ENCODE measurements around the gene MDFIC.

- no peak for TF ChIP-seq EP300 (IDR thresholded peaks at IDR 0.05; ENCODE audit: borderline replicate concordance in 1 of 2, low read depth in 1 of 2, low read length in 1 of 2)
- peak; percentile 18; the same call in 1 of the 2 replicates for TF ChIP-seq CTCF (IDR thresholded peaks at IDR 0.05)
- TF ChIP-seq RCOR1 (IDR thresholded peaks at IDR 0.05; ENCODE audit: low read length) = no peak
- no peak for TF ChIP-seq FOXJ3 (CRISPR knock-in tag; IDR thresholded peaks at IDR 0.05)
- TF ChIP-seq SMC3 (IDR thresholded peaks at IDR 0.05; ENCODE audit: low read depth, low read length) = no peak
- TF ChIP-seq POLR2AphosphoS5 (IDR thresholded peaks at IDR 0.05; ENCODE audit: low read depth, low read length) = no peak
Observed at GRCh38 chr7:115052706-115053105, 130.8 kb downstream of the MDFIC start.
